Naive thymus-derived CD4-positive, alpha-beta T cell (primary cell): ENCODE results near the gene PLPPR3. TPM values are rescaled to one million over a fixed set of nuclear protein-coding genes. Genes with fewer than 3 reads are reported as not detected.

ENCODE experiments used
- ATAC-seq: fragments of 150-1000 bp; cut with Tn5 transposase; 2 replicates; pipeline ENCODE4 v1.10.0; 2021; ENCODE audit warnings: mild to moderate bottlenecking, moderate library complexity
- CTCF ChIA-PET: fragments of 350-600 bp; sonication (Branson Sonifier 250); formaldehyde crosslinking; loops from one replicate; lab custom pipeline; 2021; ENCODE audit warnings: antibody characterized with exemption; lab: Charles Lee
- POLR2A ChIA-PET: fragments of 350-600 bp; sonication (Branson Sonifier 250); formaldehyde crosslinking; loops from one replicate; lab custom pipeline; 2021; ENCODE audit warnings: antibody characterized with exemption, inconsistent platforms; lab: Charles Lee
- DNase-seq, 9 donors: peaks; one replicate each; pipeline versions ENCODE4 v3.0.0 to v3.0.0-alpha.2; 2020 to 2022; ENCODE audit warnings: mixed read lengths in 1 of 9
- H3K27ac ChIP-seq: one replicate; pipeline ENCODE4 v1.7.0; 2013; ENCODE audit warnings: mild to moderate bottlenecking, low read depth, low read length, moderate library complexity
- H3K27me3 ChIP-seq, 2 donors: one replicate each; pipeline ENCODE4 v1.7.0; 2013; ENCODE audit warnings: low read length in 2 of 2, mild to moderate bottlenecking in 2 of 2, moderate library complexity in 2 of 2; ENCODE audit not compliant: control insufficient read depth in 2 of 2, insufficient read depth in 2 of 2
- H3K36me3 ChIP-seq, 3 experiments: 1 replicate in 2 of 3; 2 replicates in 1 of 3; pipeline ENCODE4 v1.7.0; 2013; ENCODE audit warnings: low read length in 3 of 3, mild to moderate bottlenecking in 3 of 3, moderate library complexity in 1 of 3; ENCODE audit not compliant: insufficient read depth in 3 of 3, control insufficient read depth in 2 of 3
- H3K4me1 ChIP-seq, 2 donors: one replicate each; pipeline ENCODE4 v1.7.0; 2013; ENCODE audit warnings: low read length in 2 of 2, mild to moderate bottlenecking in 2 of 2, moderate library complexity in 1 of 2; ENCODE audit not compliant: control insufficient read depth in 2 of 2, insufficient read depth in 2 of 2
- H3K4me3 ChIP-seq: 2 replicates; pipeline ENCODE4 v1.7.0; 2013; ENCODE audit warnings: mild to moderate bottlenecking, low read length
- H3K9me3 ChIP-seq, 3 experiments: 1 replicate in 2 of 3; 2 replicates in 1 of 3; pipeline ENCODE4 v1.7.0; 2013; ENCODE audit warnings: low read length in 3 of 3; ENCODE audit not compliant: control insufficient read depth in 2 of 3
- H3K27ac Mint-ChIP-seq, 9 donors: one replicate each; pipeline ENCODE4 v1.8.0; 2020 to 2022; ENCODE audit warnings: mixed read lengths in 9 of 9, mild to moderate bottlenecking in 8 of 9, moderate library complexity in 5 of 9, inconsistent platforms in 2 of 9
- H3K27me3 Mint-ChIP-seq, 5 donors: one replicate each; pipeline ENCODE4 v1.8.0; 2021 to 2022; ENCODE audit warnings: mixed read lengths in 5 of 5, mild to moderate bottlenecking in 1 of 5
- H3K36me3 Mint-ChIP-seq, 5 donors: one replicate each; pipeline ENCODE4 v1.8.0; 2020 to 2022; ENCODE audit warnings: mixed read lengths in 5 of 5, mild to moderate bottlenecking in 3 of 5, inconsistent platforms in 1 of 5
- H3K4me1 Mint-ChIP-seq, 7 donors: one replicate each; pipeline ENCODE4 v1.8.0; 2020 to 2022; ENCODE audit warnings: mixed read lengths in 7 of 7, mild to moderate bottlenecking in 3 of 7, inconsistent platforms in 1 of 7
- H3K4me3 Mint-ChIP-seq, 10 donors: one replicate each; pipeline ENCODE4 v1.8.0; 2020 to 2022; ENCODE audit warnings: mild to moderate bottlenecking in 10 of 10, mixed read lengths in 10 of 10, moderate library complexity in 6 of 10, inconsistent platforms in 2 of 10
- H3K9me3 Mint-ChIP-seq, 11 donors: one replicate each; pipeline ENCODE4 v1.8.0; 2020 to 2022; ENCODE audit warnings: mixed read lengths in 11 of 11, mild to moderate bottlenecking in 4 of 11, inconsistent platforms in 1 of 11, moderate library complexity in 1 of 11
- intact Hi-C, 2 donors: fragments of 100-400 bp; cut with micrococcal nuclease; formaldehyde crosslinking; loops; one replicate each; pipeline ENCODE4 v1.15.1; 2023
- polyA plus RNA-seq, 2 donors: library from polyadenylated mRNA; unstranded; fragments of 300-500 nt; fragmentation: Illumina TruSeq; gene quantifications; one replicate each; pipeline ENCODE4 v1.2.3, GENCODE V29; 2021
- total RNA-seq, 6 experiments: library from RNA in 5 of 6; stranded (reverse) in 5 of 6; gene quantifications; 1 replicate in 5 of 6; 2 replicates in 1 of 6; pipeline ENCODE4 v1.2.3 and lab custom pipeline; 2021 to 2026

The PLPPR3 gene
- total and polyA plus RNA-seq, 7 experiments from 2014 or later = not detected

DNA sequence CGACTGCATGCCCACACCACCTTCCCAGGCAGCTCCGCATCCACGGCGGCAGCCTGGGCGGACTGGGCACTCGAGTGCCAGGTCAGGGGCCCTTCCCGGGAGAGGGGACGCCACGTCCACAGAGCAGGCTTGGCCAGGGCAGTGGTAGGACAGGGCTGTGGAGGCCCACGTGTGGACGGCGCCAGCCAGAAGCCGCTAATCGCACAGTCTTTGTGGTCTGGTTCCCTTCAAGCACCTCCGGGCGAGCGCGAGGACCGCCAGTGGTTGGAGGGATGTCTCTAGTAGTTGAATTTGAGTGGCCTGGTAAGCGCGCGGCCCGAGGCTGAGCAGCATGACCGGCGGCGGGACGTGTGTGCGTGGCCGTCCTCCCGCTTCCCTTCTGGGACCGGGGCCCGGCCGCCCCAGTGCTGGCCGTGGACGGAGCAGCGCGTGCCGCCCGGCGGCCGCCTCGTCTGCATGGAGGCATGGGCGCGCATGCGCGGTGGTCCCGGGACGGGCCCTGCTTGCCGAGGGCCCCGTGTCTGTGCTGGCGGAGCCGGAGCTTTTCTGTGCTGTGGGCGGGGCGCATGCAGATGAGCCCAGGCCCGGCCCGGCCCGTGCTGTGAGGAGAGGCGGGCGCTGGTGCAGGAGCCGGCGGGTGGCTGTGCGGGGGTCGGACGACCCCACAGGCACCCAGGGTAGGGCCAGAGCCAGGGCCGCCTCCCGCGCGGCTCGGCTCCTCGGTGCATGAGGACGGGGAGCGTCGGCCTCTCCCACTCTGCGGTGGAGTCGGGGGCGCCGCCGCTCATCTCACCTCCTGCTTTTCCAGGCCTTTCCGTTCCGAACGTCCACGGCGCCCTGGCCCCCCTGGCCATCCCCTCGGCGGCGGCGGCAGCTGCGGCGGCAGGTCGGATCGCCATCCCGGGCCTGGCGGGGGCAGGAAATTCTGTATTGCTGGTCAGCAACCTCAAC is 15.9 kb downstream of the PLPPR3 start:
- peaks cover 20 to 26% of the 10 kb centered on the region in 2 donors for H3K4me1 ChIP-seq
- POLR2A ChIA-PET = interaction anchor here (0.6 kb wide), 1 partner anchor 116 kb away, joined by 3 read pairs; no protein-coding TSS in a partner anchor
- Mint-ChIP-seq H3K27me3 (no peaks in the 10 kb centered on the region), H3K27ac (no peak overlapping the region), H3K9me3 (no peaks in the 10 kb centered on the region), H3K36me3 (peaks cover 0 to 22% (median 10%) of the 10 kb centered on the region in 5 donors), H3K4me3 (no peak overlapping the region), H3K4me1 (peaks cover 19 to 38% (median 30%) of the 10 kb centered on the region in 7 donors)
- peaks cover 25 to 91% (median 29%) of the 10 kb centered on the region in 3 experiments for H3K36me3 ChIP-seq
- intact Hi-C loops = no loop called here
- DNase-seq (no peak), ATAC-seq (peak; percentile 4)
- H3K27ac ChIP-seq = no peak overlapping the region
- H3K27me3 ChIP-seq = no peaks in the 10 kb centered on the region
- H3K9me3 ChIP-seq = no peaks in the 10 kb centered on the region
- H3K4me3 ChIP-seq = no peak overlapping the region
- CTCF ChIA-PET = no interaction called here

- CTCF ChIA-PET = no interaction called here
- Histone ChIP-seq H3K27me3 (no peaks in the 10 kb centered on the region), H3K9me3 (no peaks in the 10 kb centered on the region), H3K4me3 (no peak overlapping the region), H3K4me1 (peaks cover 26 to 32% of the 10 kb centered on the region in 2 donors), H3K27ac (no peak overlapping the region), H3K36me3 (peaks cover 22 to 87% (median 29%) of the 10 kb centered on the region in 3 experiments)
- ATAC-seq = no peak
- H3K9me3 Mint-ChIP-seq = peaks cover 0 to under 1% (median 0%) of the 10 kb centered on the region in 11 donors
- POLR2A ChIA-PET = no interaction called here
- DNase-seq = no peak
- peaks cover 0 to 22% (median 10%) of the 10 kb centered on the region in 5 donors for H3K36me3 Mint-ChIP-seq
- no peak overlapping the region for H3K4me3 Mint-ChIP-seq
- peak overlapping the region in 1 of 9 donors; percentile 70 for H3K27ac Mint-ChIP-seq
- H3K4me1 Mint-ChIP-seq = peaks cover 23 to 44% (median 36%) of the 10 kb centered on the region in 7 donors
- H3K27me3 Mint-ChIP-seq = no peaks in the 10 kb centered on the region
- intact Hi-C loops = no loop called here
Observed at GRCh38 chr19:805166-805551, 16.6 kb downstream of the PLPPR3 start.

DNA sequence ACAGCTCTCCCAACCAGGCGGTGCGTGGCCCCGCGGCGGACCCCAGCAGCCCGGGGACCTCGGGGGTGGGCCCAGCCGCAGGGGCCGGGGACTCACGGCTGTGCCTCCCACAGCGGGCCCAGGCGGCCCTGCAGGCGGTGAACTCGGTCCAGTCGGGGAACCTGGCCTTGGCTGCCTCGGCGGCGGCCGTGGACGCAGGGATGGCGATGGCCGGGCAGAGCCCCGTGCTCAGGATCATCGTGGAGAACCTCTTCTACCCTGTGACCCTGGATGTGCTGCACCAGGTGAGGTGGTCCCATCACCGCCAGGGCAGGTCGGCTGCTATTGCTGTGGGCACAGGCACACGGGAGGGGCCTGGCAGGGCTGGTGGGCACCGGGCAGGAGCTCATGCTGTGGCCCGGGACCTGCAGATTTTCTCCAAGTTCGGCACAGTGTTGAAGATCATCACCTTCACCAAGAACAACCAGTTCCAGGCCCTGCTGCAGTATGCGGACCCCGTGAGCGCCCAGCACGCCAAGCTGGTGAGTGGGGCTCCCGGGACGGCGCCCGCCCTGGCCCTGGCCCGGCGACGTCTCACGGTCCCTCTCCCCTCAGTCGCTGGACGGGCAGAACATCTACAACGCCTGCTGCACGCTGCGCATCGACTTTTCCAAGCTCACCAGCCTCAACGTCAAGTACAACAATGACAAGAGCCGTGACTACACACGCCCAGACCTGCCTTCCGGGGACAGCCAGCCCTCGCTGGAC is 17.2 kb downstream of the PLPPR3 start:
- Mint-ChIP-seq H3K9me3 (peaks cover 0 to 1% (median 0%) of the 10 kb centered on the region in 11 donors), H3K27ac (peak overlapping the region in 1 of 9 donors; percentile 70), H3K27me3 (no peaks in the 10 kb centered on the region), H3K36me3 (peaks cover 0 to 24% (median 10%) of the 10 kb centered on the region in 5 donors), H3K4me3 (peak overlapping the region in 1 of 10 donors; percentile 12), H3K4me1 (peaks cover 29 to 50% (median 41%) of the 10 kb centered on the region in 7 donors)
- ChIA-PET POLR2A (no interaction called here), CTCF (no interaction called here)
- H3K27ac ChIP-seq = no peak overlapping the region
- peaks cover 28 to 36% of the 10 kb centered on the region in 2 donors for H3K4me1 ChIP-seq
- no peak overlapping the region for H3K4me3 ChIP-seq
- ATAC-seq (no peak), DNase-seq (no peak)
- H3K27me3 ChIP-seq = no peaks in the 10 kb centered on the region
- H3K36me3 ChIP-seq = peaks cover 16 to 81% (median 29%) of the 10 kb centered on the region in 3 experiments
- intact Hi-C loops = no loop called here
- H3K9me3 ChIP-seq = no peaks in the 10 kb centered on the region

- peaks cover 36 to 57% (median 48%) of the 10 kb centered on the region in 7 donors for H3K4me1 Mint-ChIP-seq
- no peaks in the 10 kb centered on the region for H3K27me3 Mint-ChIP-seq
- CTCF ChIA-PET = no interaction called here
- no peak overlapping the region for H3K4me3 ChIP-seq
- ATAC-seq (no peak), DNase-seq (no peak)
- H3K9me3 ChIP-seq = no peaks in the 10 kb centered on the region
- intact Hi-C loops = no loop called here
- H3K9me3 Mint-ChIP-seq = peaks cover 0 to 1% (median 0%) of the 10 kb centered on the region in 11 donors
- H3K27ac ChIP-seq = no peak overlapping the region
- H3K4me1 ChIP-seq = peaks cover 36 to 41% of the 10 kb centered on the region in 2 donors
- peaks cover 0 to 30% (median 10%) of the 10 kb centered on the region in 5 donors for H3K36me3 Mint-ChIP-seq
- peaks cover 15 to 75% (median 29%) of the 10 kb centered on the region in 3 experiments for H3K36me3 ChIP-seq
- no peaks in the 10 kb centered on the region for H3K27me3 ChIP-seq
- peak overlapping the region in 2 of 10 donors; percentile 7 to 47 for H3K4me3 Mint-ChIP-seq
- H3K27ac Mint-ChIP-seq = peak overlapping the region in 2 of 9 donors; percentile 51 to 82
- POLR2A ChIA-PET = no interaction called here
Observed at GRCh38 chr19:803686-804418, 17.9 kb downstream of the PLPPR3 start.

DNA sequence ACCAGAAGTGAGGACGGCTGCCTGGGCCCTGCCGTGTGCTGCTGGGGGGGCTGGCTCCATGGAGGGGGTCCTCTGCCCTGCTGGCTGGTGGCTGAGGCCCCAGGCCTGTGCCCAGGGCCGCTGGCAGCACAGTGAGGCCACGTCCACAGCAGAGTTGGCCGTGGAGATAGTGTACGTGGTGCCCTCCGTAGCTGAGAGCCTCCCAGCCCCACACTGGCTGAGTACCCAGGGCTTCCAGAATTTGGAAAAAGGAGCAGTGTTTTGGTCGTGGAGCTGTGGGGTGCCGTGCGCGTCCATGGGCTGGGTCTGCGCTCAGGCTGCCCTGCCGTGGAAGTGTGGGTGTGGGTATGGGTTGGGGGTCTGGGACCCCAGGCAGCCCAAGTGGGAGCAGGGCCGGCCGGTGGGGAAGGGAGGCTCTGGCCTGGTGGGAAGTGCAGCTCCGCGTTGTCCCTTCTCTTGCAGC is 18.6 kb downstream of the PLPPR3 start:
- Histone ChIP-seq H3K27me3 (no peaks in the 10 kb centered on the region), H3K4me3 (no peak overlapping the region), H3K9me3 (no peaks in the 10 kb centered on the region), H3K27ac (no peak overlapping the region), H3K36me3 (peaks cover 15 to 71% (median 29%) of the 10 kb centered on the region in 3 experiments), H3K4me1 (peaks cover 38 to 41% of the 10 kb centered on the region in 2 donors)
- no peak for DNase-seq
- ChIA-PET CTCF (no interaction called here), POLR2A (no interaction called here)
- ATAC-seq = no peak
- H3K4me1 Mint-ChIP-seq = peaks cover 38 to 58% (median 48%) of the 10 kb centered on the region in 7 donors
- H3K36me3 Mint-ChIP-seq = peaks cover 0 to 33% (median 10%) of the 10 kb centered on the region in 5 donors
- H3K4me3 Mint-ChIP-seq = peak overlapping the region in 1 of 10 donors; percentile 47
- no peaks in the 10 kb centered on the region for H3K27me3 Mint-ChIP-seq
- intact Hi-C loops = no loop called here
- H3K9me3 Mint-ChIP-seq = peaks cover 0 to 3% (median 0%) of the 10 kb centered on the region in 11 donors
- peak overlapping the region in 2 of 9 donors; percentile 77 to 82 for H3K27ac Mint-ChIP-seq
